Measurements from ENCODE around the gene POLR3A. TPM values are rescaled to one million over a fixed set of nuclear protein-coding genes. Genes with fewer than 3 reads are reported as not detected.

POLR3A gene
- total and polyA plus RNA-seq, 2 of the 13 experiments (the other 11 are each of a cell fraction or from before 2014, with no cell fraction given), result 13.6 to 19.2 TPM

- Histone ChIP-seq H3K4me1 (ENCODE audit: insufficient read depth, low read length) (no peaks in the 10 kb centered on the region), H3K4me2 (ENCODE audit: low read depth, low read length) (no peak overlapping the region), H2AFZ (ENCODE audit: low read length) (no peak overlapping the region), H3K9ac (ENCODE audit: insufficient read depth, low read depth, low read length) (no peak overlapping the region), H3K36me3 (replicated peaks in 1 of 2; ENCODE audit: control insufficient read depth in 1 of 2, insufficient read depth in 2 of 2, low read length in 2 of 2) (peaks cover 55 to 90% of the 10 kb centered on the region in 2 experiments), H3K9me3 (ENCODE audit: low read length) (no peaks in the 10 kb centered on the region), H4K20me1 (ENCODE audit: insufficient read depth, low read length) (no peaks in the 10 kb centered on the region), H3K27me3 (ENCODE audit: control insufficient read depth in 1 of 2, insufficient read depth in 2 of 2, low read length in 2 of 2) (no peaks in the 10 kb centered on the region), H3K79me2 (ENCODE audit: insufficient read depth, low read length) (no peaks in the 10 kb centered on the region), H3K27ac (ENCODE audit: extremely low read length, insufficient read depth, low read length) (no peak overlapping the region), H3K4me3 (replicated peaks in 1 of 3; ENCODE audit: insufficient read depth in 1 of 3, low read depth in 2 of 3, low read length in 3 of 3) (no peak overlapping the region)
- in situ Hi-C loops (cut with HindIII; ENCODE audit: extremely low pct_ligation_motif_present, low pct_unique_long_range_greater_than_20kb), result no loop called here
- DNase-seq (ENCODE audit: low spot score), result no peak
- 98% methylated on average over 9 of the region's 13 CpGs for WGBS (ENCODE audit: low lambda C conversion rate)
- intact Hi-C loops (cut with micrococcal nuclease; ENCODE audit: unreplicated experiment), result no loop called here
- no peak for FAIRE-seq
- no peak for ATAC-seq
- no TSS peak for BruUV-seq (replicated peaks)
- POLR2A ChIA-PET, result no interaction called here
- CTCF ChIA-PET (ENCODE audit: low intra/inter-chr PET ratio, low total read pairs), result no interaction called here
- TF ChIP-seq ZBTB37 (CRISPR knock-in tag; IDR thresholded peaks at IDR 0.05), result no peak
- TF ChIP-seq ZC3H4 (CRISPR knock-in tag; IDR thresholded peaks at IDR 0.05; ENCODE audit: borderline replicate concordance), result no peak
- TF ChIP-seq THAP9 (CRISPR knock-in tag; IDR thresholded peaks at IDR 0.05; ENCODE audit: borderline replicate concordance), result no peak
- TF ChIP-seq CAMTA2 (CRISPR knock-in tag; IDR thresholded peaks at IDR 0.05; ENCODE audit: borderline replicate concordance), result no peak
- TF ChIP-seq ZFP1 (CRISPR knock-in tag; IDR thresholded peaks at IDR 0.05), result no peak
- no peak for TF ChIP-seq NFIC (IDR thresholded peaks at IDR 0.05; ENCODE audit: low read length)
Observed at GRCh38 chr10:77981281-77981680, 48.0 kb downstream of the POLR3A start.
